ENCODE measurements around the gene CSNK1A1L. TPM values are rescaled to one million over a fixed set of nuclear protein-coding genes. Genes with fewer than 3 reads are reported as not detected.

The CSNK1A1L gene
- total and polyA plus RNA-seq, 2 donors (not counting 1 experiment from before 2014, with no cell fraction given): not detected

DNA sequence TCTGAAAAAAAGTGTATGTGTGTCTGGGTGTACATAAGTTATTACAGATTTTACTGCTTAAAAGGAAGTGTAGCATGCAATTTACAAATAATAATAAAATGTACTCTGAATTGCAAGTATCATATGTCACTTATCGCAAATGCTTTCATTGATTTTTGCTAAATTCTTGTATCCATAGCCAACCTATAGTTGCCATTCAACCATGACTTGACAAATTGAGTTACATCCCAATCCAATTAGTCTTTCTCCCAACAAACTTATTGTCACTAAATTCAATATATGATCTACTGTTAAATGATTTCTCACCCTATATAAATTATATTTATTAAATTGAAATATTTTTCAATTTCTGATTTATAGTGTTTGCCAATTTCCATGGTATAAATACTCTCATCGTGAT is 28.6 kb downstream of the CSNK1A1L start:
- Mint-ChIP-seq H3K9me3 (ENCODE audit: insufficient read depth) (no peaks in the 10 kb centered on the region), H3K27ac (no peak overlapping the region), H3K4me3 (no peak overlapping the region), H3K27me3 (peaks cover 18% of the 10 kb centered on the region), H3K4me1 (no peaks in the 10 kb centered on the region)
- H4K20me1 ChIP-seq (ENCODE audit: control insufficient read depth, insufficient read depth, low read length, poor library complexity, severe bottlenecking): no peaks in the 10 kb centered on the region
- ChIA-PET POLR2A (no interaction called here), CTCF (no interaction called here)
- no peak overlapping the region for H2AFZ ChIP-seq (ENCODE audit: insufficient read depth, low read depth, low read length, poor library complexity, severe bottlenecking)
- DNase-seq (no peak), ATAC-seq (ENCODE audit: low read depth) (no peak)
- WGBS (ENCODE audit: insufficient coverage): no CpG with 5 or more reads among the region's 2 CpGs
- H3K4me3 ChIP-seq (ENCODE audit: control extremely low read depth in 1 of 5, extremely low read depth in 1 of 5, insufficient read depth in 1 of 5, low read depth in 2 of 5, low read length in 4 of 5): no peak overlapping the region
- H3K79me2 ChIP-seq (ENCODE audit: control insufficient read depth, insufficient read depth, low read length): no peaks in the 10 kb centered on the region
- no peak for TF ChIP-seq CTCF (IDR thresholded peaks at IDR 0.05)
- no peak for TF ChIP-seq EZH2 (IDR thresholded peaks at IDR 0.05; ENCODE audit: borderline replicate concordance, insufficient read depth, low read depth, low read length, poor library complexity, severe bottlenecking)
- no peak overlapping the region for H3K27ac ChIP-seq (ENCODE audit: low read length in 2 of 2)
- H3K4me2 ChIP-seq (replicated peaks; ENCODE audit: low read depth, low read length, poor library complexity, severe bottlenecking): no peak overlapping the region
- no peaks in the 10 kb centered on the region for H3K36me3 ChIP-seq (replicated peaks in 1 of 2; ENCODE audit: control extremely low read depth in 1 of 2, control insufficient read depth in 1 of 2, extremely low read depth in 1 of 2, insufficient read depth in 2 of 2, low read length in 1 of 2)
- H3K27me3 ChIP-seq (replicated peaks in 1 of 4; ENCODE audit: control extremely low read depth in 1 of 4, control insufficient read depth in 3 of 4, insufficient read depth in 4 of 4, low read length in 3 of 4): peaks cover 0 to 3% (median 0%) of the 10 kb centered on the region in 4 experiments
- H3K9ac ChIP-seq (ENCODE audit: low read length): no peak overlapping the region
- intact Hi-C loops (cut with micrococcal nuclease): no loop called here
- H3K4me1 ChIP-seq (ENCODE audit: control insufficient read depth in 2 of 2, insufficient read depth in 2 of 2, low read length in 2 of 2): no peaks in the 10 kb centered on the region
- no peaks in the 10 kb centered on the region for H3K9me3 ChIP-seq (ENCODE audit: control extremely low read depth in 1 of 3, control insufficient read depth in 2 of 3, insufficient read depth in 1 of 3, low read length in 2 of 3)

GRCh38 chr13:37075164-37075563 is 30.3 kb downstream of the CSNK1A1L start:
- no peaks in the 10 kb centered on the region for H3K36me3 ChIP-seq (replicated peaks in 1 of 2; ENCODE audit: control extremely low read depth in 1 of 2, control insufficient read depth in 1 of 2, extremely low read depth in 1 of 2, insufficient read depth in 2 of 2, low read length in 1 of 2)
- H3K4me1 ChIP-seq (ENCODE audit: control insufficient read depth in 2 of 2, insufficient read depth in 2 of 2, low read length in 2 of 2): no peaks in the 10 kb centered on the region
- POLR2A ChIA-PET: no interaction called here
- no peak overlapping the region for H2AFZ ChIP-seq (ENCODE audit: insufficient read depth, low read depth, low read length, poor library complexity, severe bottlenecking)
- no peaks in the 10 kb centered on the region for H3K9me3 ChIP-seq (ENCODE audit: control extremely low read depth in 1 of 3, control insufficient read depth in 2 of 3, insufficient read depth in 1 of 3, low read length in 2 of 3)
- H3K4me3 ChIP-seq (ENCODE audit: control extremely low read depth in 1 of 5, extremely low read depth in 1 of 5, insufficient read depth in 1 of 5, low read depth in 2 of 5, low read length in 4 of 5): no peak overlapping the region
- intact Hi-C loops (cut with micrococcal nuclease): no loop called here
- Mint-ChIP-seq H3K4me3 (no peak overlapping the region), H3K9me3 (ENCODE audit: insufficient read depth) (no peaks in the 10 kb centered on the region), H3K4me1 (no peaks in the 10 kb centered on the region), H3K27ac (no peak overlapping the region), H3K27me3 (peaks cover 10% of the 10 kb centered on the region)
- no peaks in the 10 kb centered on the region for H3K79me2 ChIP-seq (ENCODE audit: control insufficient read depth, insufficient read depth, low read length)
- no peak for ATAC-seq (ENCODE audit: low read depth)
- H3K9ac ChIP-seq (ENCODE audit: low read length): no peak overlapping the region
- no peak for TF ChIP-seq EZH2 (IDR thresholded peaks at IDR 0.05; ENCODE audit: borderline replicate concordance, insufficient read depth, low read depth, low read length, poor library complexity, severe bottlenecking)
- TF ChIP-seq CTCF (IDR thresholded peaks at IDR 0.05): no peak
- H3K27ac ChIP-seq (ENCODE audit: low read length in 2 of 2): no peak overlapping the region
- WGBS (ENCODE audit: insufficient coverage): 95% methylated on average over 2 of the region's 2 CpGs
- DNase-seq: no peak
- no peak overlapping the region for H3K4me2 ChIP-seq (replicated peaks; ENCODE audit: low read depth, low read length, poor library complexity, severe bottlenecking)
- CTCF ChIA-PET: interaction anchor here (1.0 to 1.6 kb wide), 4 partner anchors 112 to 1798 kb away, joined by 3 to 7 read pairs (median 3); no protein-coding TSS in a partner anchor
- peaks cover 0 to 4% (median 0%) of the 10 kb centered on the region in 4 experiments for H3K27me3 ChIP-seq (replicated peaks in 1 of 4; ENCODE audit: control extremely low read depth in 1 of 4, control insufficient read depth in 3 of 4, insufficient read depth in 4 of 4, low read length in 3 of 4)
- no peaks in the 10 kb centered on the region for H4K20me1 ChIP-seq (ENCODE audit: control insufficient read depth, insufficient read depth, low read length, poor library complexity, severe bottlenecking)

All from B cell (primary cell).